PC-9 (cell line): ENCODE measurements around the gene DISC1. TPM values are rescaled to one million over a fixed set of nuclear protein-coding genes. Genes with fewer than 3 reads are reported as not detected.
A peak's percentile ranks its signal among the peaks of the same experiment; 100 is the strongest.

ENCODE experiments used
- BruUV-seq: library from RNA; stranded (reverse); fragments of 400-500 nt; replicated peaks from 2 replicates; lab custom pipeline; 2021; lab: Mats Ljungman, UMichigan
- CTCF ChIA-PET: fragments of 300-600 bp; sonication (Branson Sonifier 250); formaldehyde crosslinking; loops from one replicate; lab custom pipeline; 2022; ENCODE audit warnings: antibody characterized with exemption; lab: Charles Lee
- POLR2A ChIA-PET: fragments of 300-600 bp; sonication (Branson Sonifier 250); formaldehyde crosslinking; loops from one replicate; lab custom pipeline; 2022; ENCODE audit warnings: antibody characterized with exemption; ENCODE audit not compliant: unreplicated experiment; lab: Charles Lee
- DNase-seq, 2 experiments: peaks; one replicate each; pipeline versions ENCODE4 v3.0.0 to v3.0.0-alpha.2; 2015 to 2022; ENCODE audit warnings: mixed read lengths in 1 of 2
- H2AFZ ChIP-seq: fragments of 200-600 bp; sonication (generic); 2 replicates; pipeline ENCODE4 v1.8.1; 2017; ENCODE audit warnings: antibody characterized with exemption
- H3F3A ChIP-seq: fragments of 200-600 bp; sonication (generic); 2 replicates; pipeline ENCODE4 v1.8.1; 2017; ENCODE audit warnings: antibody characterized with exemption, mild to moderate bottlenecking, low read depth; ENCODE audit not compliant: insufficient read depth
- H3K27ac ChIP-seq: fragments of 200-600 bp; sonication (generic); 2 replicates; pipeline ENCODE4 v1.6.1; 2016; ENCODE audit warnings: mixed run types
- H3K27me3 ChIP-seq: fragments of 200-600 bp; sonication (generic); 2 replicates; pipeline ENCODE4 v1.6.1; 2016; ENCODE audit warnings: low read depth, mixed run types; ENCODE audit not compliant: insufficient read depth
- H3K36me3 ChIP-seq: fragments of 200-600 bp; sonication (generic); 2 replicates; pipeline ENCODE4 v1.6.1; 2016; ENCODE audit warnings: low read depth, mixed run types
- H3K4me1 ChIP-seq: fragments of 200-600 bp; sonication (generic); replicated peaks from 2 replicates; pipeline ENCODE4 v1.6.1; 2016; ENCODE audit warnings: mixed run types; ENCODE audit not compliant: insufficient read depth
- H3K4me2 ChIP-seq: fragments of 200-600 bp; sonication (generic); 2 replicates; pipeline ENCODE4 v1.6.1; 2017; ENCODE audit warnings: mixed run types
- H3K4me3 ChIP-seq: fragments of 200-600 bp; sonication (generic); 2 replicates; pipeline ENCODE4 v1.6.1; 2016; ENCODE audit warnings: mixed run types
- H3K79me2 ChIP-seq: fragments of 200-600 bp; sonication (generic); 2 replicates; pipeline ENCODE4 v1.6.1; 2017; ENCODE audit warnings: low read depth, mixed run types
- H3K9me2 ChIP-seq: fragments of 200-600 bp; sonication (generic); 2 replicates; pipeline ENCODE4 v1.8.1; 2017; ENCODE audit warnings: mild to moderate bottlenecking; ENCODE audit not compliant: insufficient read depth
- H3K9me3 ChIP-seq: fragments of 200-600 bp; sonication (generic); 2 replicates; pipeline ENCODE4 v1.8.1; 2016; ENCODE audit warnings: low read depth; ENCODE audit not compliant: insufficient read depth
- H4K20me1 ChIP-seq: fragments of 200-600 bp; sonication (generic); 2 replicates; pipeline ENCODE4 v1.8.1; 2017; ENCODE audit not compliant: insufficient read depth
- CTCF ChIP-seq: fragments of 200-600 bp; sonication (generic); conservative IDR thresholded peaks from 2 replicates; pipeline ENCODE4 v1.6.1; 2017; ENCODE audit warnings: mixed run types, antibody characterized with exemption, mild to moderate bottlenecking, moderate library complexity
- EZH2 ChIP-seq: fragments of 200-600 bp; sonication (generic); IDR thresholded peaks from 2 replicates; pipeline ENCODE4 v1.8.0; 2017; ENCODE audit warnings: antibody characterized with exemption, low read depth
- intact Hi-C: fragments of 100-400 bp; cut with micrococcal nuclease; formaldehyde crosslinking; loops from one replicate; pipeline ENCODE4 v1.10.0; 2022; ENCODE audit not compliant: unreplicated experiment
- total RNA-seq: library from RNA; stranded (reverse); gene quantifications from 2 replicates; pipeline ENCODE4 v1.2.3, GENCODE V29; 2021

The DISC1 gene
- total RNA-seq, 1 experiment from 2014 or later, result 7.4 TPM

- Histone ChIP-seq H3K4me2 (no peak overlapping the region), H4K20me1 (no peaks in the 10 kb centered on the region), H3K4me3 (no peak overlapping the region), H3K27ac (no peak overlapping the region), H3K36me3 (0 out of 2 replicates have a peak, but pooled peaks cover 3% of the 10 kb centered on the region), H3F3A (no peaks in the 10 kb centered on the region), H3K27me3 (no peaks in the 10 kb centered on the region), H3K9me2 (no peaks in the 10 kb centered on the region), H3K9me3 (peaks cover 3% of the 10 kb centered on the region; the same call in 1 of the 2 replicates), H2AFZ (no peak overlapping the region), H3K79me2 (no peaks in the 10 kb centered on the region), H3K4me1 (no peaks in the 10 kb centered on the region)
- ChIA-PET CTCF (no interaction called here), POLR2A (no interaction called here)
- BruUV-seq, result no TSS peak
- TF ChIP-seq CTCF (no peak), EZH2 (no peak)
- intact Hi-C loops, result no loop called here
- DNase-seq, result no peak
Measured at GRCh38 chr1:231753313-231753712, 126.7 kb downstream of the DISC1 start.

- ChIA-PET POLR2A (no interaction called here), CTCF (interaction anchor here (0.8 to 0.9 kb wide), 2 partner anchors 24 to 49 kb away, joined by 3 to 4 read pairs; no protein-coding TSS in a partner anchor)
- Histone ChIP-seq H3F3A (no peaks in the 10 kb centered on the region), H3K27me3 (no peaks in the 10 kb centered on the region), H4K20me1 (no peaks in the 10 kb centered on the region), H3K27ac (no peak overlapping the region), H3K4me1 (no peaks in the 10 kb centered on the region), H3K4me2 (no peak overlapping the region), H2AFZ (no peak overlapping the region), H3K9me2 (no peaks in the 10 kb centered on the region), H3K4me3 (no peak overlapping the region), H3K36me3 (no peaks in the 10 kb centered on the region), H3K79me2 (no peaks in the 10 kb centered on the region), H3K9me3 (no peaks in the 10 kb centered on the region)
- intact Hi-C loops, result loop anchor here (1.0 kb wide), 2 partner anchors 49 to 109 kb away; no protein-coding TSS in a partner anchor
- DNase-seq, result no peak
- BruUV-seq, result no TSS peak
- TF ChIP-seq EZH2, result no peak
- peak; percentile 42; the same call in 1 of the 2 replicates for TF ChIP-seq CTCF
Measured at GRCh38 chr1:231757101-231757404, 130.5 kb downstream of the DISC1 start.

DNA sequence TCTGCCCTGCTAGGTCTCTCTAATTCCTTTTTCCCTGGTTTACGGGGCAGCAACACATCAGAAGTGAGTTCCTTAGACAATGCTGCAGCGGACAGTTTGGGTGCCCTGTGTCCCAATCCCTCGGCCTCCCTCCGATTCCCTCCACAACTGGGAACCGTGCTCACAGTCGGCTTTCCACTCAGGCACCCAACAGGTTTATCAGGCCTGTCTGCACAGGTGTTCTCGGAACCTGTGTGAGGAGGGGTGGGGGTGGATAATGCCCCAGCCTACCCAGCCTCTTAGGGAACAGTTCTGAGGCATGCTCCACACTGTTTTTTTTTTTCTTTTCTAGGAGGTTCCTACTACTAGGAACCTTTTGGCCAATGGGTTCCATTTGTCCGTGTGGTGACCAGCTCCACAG, 131.2 kb downstream of the DISC1 start:
- no peaks in the 10 kb centered on the region for H3K79me2 ChIP-seq
- no peak overlapping the region for H2AFZ ChIP-seq
- POLR2A ChIA-PET, result no interaction called here
- no peak overlapping the region for H3K27ac ChIP-seq
- no peak overlapping the region for H3K4me2 ChIP-seq
- no peaks in the 10 kb centered on the region for H3K27me3 ChIP-seq
- H3K36me3 ChIP-seq, result no peaks in the 10 kb centered on the region
- H3K9me2 ChIP-seq, result no peaks in the 10 kb centered on the region
- no peaks in the 10 kb centered on the region for H3K4me1 ChIP-seq
- DNase-seq, result no peak
- no peaks in the 10 kb centered on the region for H3K9me3 ChIP-seq
- BruUV-seq, result no TSS peak
- CTCF ChIA-PET, result no interaction called here
- no peak overlapping the region for H3K4me3 ChIP-seq
- no peaks in the 10 kb centered on the region for H4K20me1 ChIP-seq
- intact Hi-C loops, result loop anchor here (1.0 kb wide), 2 partner anchors 49 to 109 kb away; no protein-coding TSS in a partner anchor
- TF ChIP-seq CTCF, result no peak
- no peak for TF ChIP-seq EZH2
- H3F3A ChIP-seq, result no peaks in the 10 kb centered on the region
